HCT116 (cell line): ENCODE data around the gene C6orf47. TPM values are rescaled to one million over a fixed set of nuclear protein-coding genes. Genes with fewer than 3 reads are reported as not detected.

ENCODE experiments used
- ATAC-seq: fragments of 200-7000 bp; cut with Tn5 transposase; 2 replicates; pipeline ENCODE4 v1.9.1; 2020; ENCODE audit warnings: mild to moderate bottlenecking, moderate library complexity
- BruUV-seq: library from RNA; stranded (reverse); fragments of 400-500 nt; replicated peaks from 2 replicates; lab custom pipeline; 2021; lab: Mats Ljungman, UMichigan
- CTCF ChIA-PET: fragments of 300-600 bp; sonication (Branson Sonifier 250); formaldehyde crosslinking; loops from one replicate; lab custom pipeline; 2021; ENCODE audit warnings: antibody characterized with exemption; lab: Charles Lee
- POLR2A ChIA-PET: fragments of 300-600, 350-600 bp; sonication (Branson Sonifier 250); formaldehyde crosslinking; loops from one replicate; lab custom pipeline; 2021; ENCODE audit warnings: antibody characterized with exemption; lab: Charles Lee
- RAD21 ChIA-PET, 2 experiments: fragments of 300-600 bp; sonication (Branson Sonifier 250); formaldehyde crosslinking; loops; one replicate each; lab custom pipeline; 2023; ENCODE audit warnings: low total read pairs in 2 of 2; ENCODE audit not compliant: uncharacterized antibody in 2 of 2, unreplicated experiment in 2 of 2, low non-redundant PET in 1 of 2; lab: Charles Lee
- DNase-seq: peaks from one replicate; pipeline ENCODE4 v3.0.0-alpha.2; 2010; ENCODE audit warnings: low read depth, low spot score
- H2AFZ ChIP-seq: fragments of 200-600 bp; shearing (Covaris generic), sonication (generic); 2 replicates; pipeline ENCODE4 v1.6.1; 2017; ENCODE audit warnings: low read depth, mixed run types, mixed read lengths, antibody characterized with exemption, low read length; ENCODE audit not compliant: poor library complexity, severe bottlenecking
- H3K27ac ChIP-seq: 2 replicates; pipeline ENCODE4 v1.5.1; 2012; ENCODE audit warnings: low read depth, low read length
- H3K27me3 ChIP-seq: fragments of 200-600 bp; sonication (generic); 2 replicates; pipeline ENCODE4 v1.6.1; 2016; ENCODE audit warnings: mixed run types, low read length, mixed read lengths; ENCODE audit not compliant: insufficient read depth
- H3K36me3 ChIP-seq, 2 experiments: fragments of 200-500 bp in 1 of 2; fragments of 200-600 bp in 1 of 2; sonication (Bioruptor generic) in 1 of 2; sonication (generic) in 1 of 2; 2 replicates each; pipeline versions ENCODE4 v1.5.1 to v1.6.1; 2014 to 2016; ENCODE audit warnings: low read length in 2 of 2, inconsistent platforms in 1 of 2, mixed read lengths in 1 of 2, mixed run types in 1 of 2; ENCODE audit not compliant: insufficient read depth in 2 of 2, control insufficient read depth in 1 of 2
- H3K4me1 ChIP-seq, 2 experiments: fragments of 200-600 bp in 1 of 2; sonication (generic) in 1 of 2; 2 replicates each; pipeline versions ENCODE4 v1.5.1 to v1.6.1; 2012 to 2017; ENCODE audit warnings: low read length in 2 of 2, inconsistent platforms in 1 of 2, mild to moderate bottlenecking in 1 of 2, mixed read lengths in 1 of 2, mixed run types in 1 of 2, moderate library complexity in 1 of 2; ENCODE audit not compliant: insufficient read depth in 2 of 2, control insufficient read depth in 1 of 2
- H3K4me2 ChIP-seq: fragments of 200-600 bp; sonication (generic); 2 replicates; pipeline ENCODE4 v1.6.1; 2017; ENCODE audit warnings: mixed run types, low read length, mixed read lengths
- H3K4me3 ChIP-seq, 2 experiments: fragments of 200-600 bp in 1 of 2; sonication (generic) in 1 of 2; replicated peaks in 1 of 2; 2 replicates each; pipeline ENCODE4 v1.5.1; 2011 to 2016; ENCODE audit warnings: low read length in 2 of 2, control low read depth in 1 of 2, low read depth in 1 of 2, mild to moderate bottlenecking in 1 of 2, mixed read lengths in 1 of 2, mixed run types in 1 of 2
- H3K79me2 ChIP-seq: fragments of 200-600 bp; sonication (generic); 2 replicates; pipeline ENCODE4 v1.6.1; 2017; ENCODE audit warnings: mild to moderate bottlenecking, mixed run types, low read length, moderate library complexity, mixed read lengths; ENCODE audit not compliant: insufficient read depth
- H3K9ac ChIP-seq: fragments of 200-600 bp; sonication (generic); 2 replicates; pipeline ENCODE4 v1.6.1; 2016; ENCODE audit warnings: low read length, mixed read lengths
- H3K9me2 ChIP-seq: fragments of 200-600 bp; sonication (generic), shearing (Covaris generic); 2 replicates; pipeline ENCODE4 v1.6.1; 2017; ENCODE audit warnings: mixed run types, mild to moderate bottlenecking, moderate library complexity; ENCODE audit not compliant: insufficient read depth
- H3K9me3 ChIP-seq, 2 experiments: fragments of 200-500 bp in 1 of 2; fragments of 200-600 bp in 1 of 2; sonication (Bioruptor generic) in 1 of 2; sonication (generic) in 1 of 2; 2 replicates each; pipeline ENCODE4 v1.6.1; 2014 to 2017; ENCODE audit warnings: low read length in 2 of 2, mixed read lengths in 2 of 2, inconsistent platforms in 1 of 2, low read depth in 1 of 2, mild to moderate bottlenecking in 1 of 2, mixed run types in 1 of 2, moderate library complexity in 1 of 2; ENCODE audit not compliant: control insufficient read depth in 1 of 2, insufficient read depth in 1 of 2
- H4K20me1 ChIP-seq: fragments of 200-600 bp; sonication (generic), shearing (Covaris generic); 2 replicates; pipeline ENCODE4 v1.6.1; 2017; ENCODE audit warnings: mixed run types, mild to moderate bottlenecking, moderate library complexity; ENCODE audit not compliant: insufficient read depth
- ATF3 ChIP-seq: IDR thresholded peaks from 2 replicates; pipeline ENCODE4 v1.6.1; 2012
- CBX3 ChIP-seq: IDR thresholded peaks from 2 replicates; pipeline ENCODE4 v1.6.1; 2012; ENCODE audit warnings: low read depth
- CEBPB ChIP-seq: IDR thresholded peaks from 2 replicates; pipeline ENCODE4 v1.6.1; 2012; ENCODE audit warnings: low read depth
- CTCF ChIP-seq, 3 experiments: fragments of 200-600 bp in 1 of 3; sonication (generic) in 1 of 3; IDR thresholded peaks in 2 of 3; conservative IDR thresholded peaks in 1 of 3; 2 replicates each; pipeline ENCODE4 v1.5.1; 2012 to 2017; ENCODE audit warnings: low read depth in 2 of 3, low read length in 2 of 3, antibody characterized with exemption in 1 of 3, borderline replicate concordance in 1 of 3, control low read depth in 1 of 3, mild to moderate bottlenecking in 1 of 3, mixed read lengths in 1 of 3, mixed run types in 1 of 3, moderate library complexity in 1 of 3; ENCODE audit not compliant: insufficient read depth in 1 of 3
- EGR1 ChIP-seq: IDR thresholded peaks from 2 replicates; pipeline ENCODE4 v1.6.1; 2012; ENCODE audit warnings: low read depth
- ELF1 ChIP-seq: IDR thresholded peaks from 2 replicates; pipeline ENCODE4 v1.6.1; 2012; ENCODE audit warnings: low read depth, borderline replicate concordance
- EZH2 ChIP-seq: fragments of 200-600 bp; sonication (generic); IDR thresholded peaks from 2 replicates; pipeline ENCODE4 v1.6.1; 2017; ENCODE audit warnings: antibody characterized with exemption, mixed run types
- JUND ChIP-seq: IDR thresholded peaks from 2 replicates; pipeline ENCODE4 v1.6.1; 2012
- POLR2A ChIP-seq: IDR thresholded peaks from 2 replicates; pipeline ENCODE4 v1.7.0; 2011; ENCODE audit warnings: borderline replicate concordance; ENCODE audit not compliant: insufficient read depth, insufficient read length; ENCODE audit errors: extremely low read depth
- POLR2AphosphoS5 ChIP-seq: IDR thresholded peaks from 2 replicates; pipeline ENCODE4 v1.6.1; 2011; ENCODE audit warnings: mild to moderate bottlenecking, low read depth, low read length, moderate library complexity
- RAD21 ChIP-seq: IDR thresholded peaks from 2 replicates; pipeline ENCODE4 v1.6.1; 2012; ENCODE audit warnings: low read depth, mild to moderate bottlenecking
- REST ChIP-seq: IDR thresholded peaks from 2 replicates; pipeline ENCODE4 v1.6.1; 2012; ENCODE audit warnings: low read depth
- SIN3A ChIP-seq: IDR thresholded peaks from 2 replicates; pipeline ENCODE4 v1.6.1; 2012; ENCODE audit warnings: low read depth
- SP1 ChIP-seq: IDR thresholded peaks from 2 replicates; pipeline ENCODE4 v1.6.1; 2012; ENCODE audit warnings: low read depth
- SRF ChIP-seq: IDR thresholded peaks from 2 replicates; pipeline ENCODE4 v1.6.1; 2012; ENCODE audit warnings: low read depth
- YY1 ChIP-seq: IDR thresholded peaks from 2 replicates; pipeline ENCODE4 v1.6.1; 2011; ENCODE audit warnings: low read length, low read depth, moderate library complexity, mild to moderate bottlenecking; ENCODE audit not compliant: insufficient replicate concordance; ENCODE audit errors: extremely low read depth
- ZBTB33 ChIP-seq: IDR thresholded peaks from 2 replicates; pipeline ENCODE4 v1.6.1; 2011; ENCODE audit warnings: mild to moderate bottlenecking, low read length, moderate library complexity; ENCODE audit not compliant: insufficient replicate concordance; ENCODE audit errors: extremely low read depth
- ZFX ChIP-seq: fragments of 450-650 bp; IDR thresholded peaks from 2 replicates; pipeline ENCODE4 v1.6.1; 2017
- intact Hi-C: fragments of 100-400 bp; cut with micrococcal nuclease; formaldehyde crosslinking; loops from 2 replicates; pipeline ENCODE4 v1.10.0; 2022
- total RNA-seq: library from RNA; stranded (reverse); gene quantifications from one replicate; pipeline ENCODE4 v1.2.1, GENCODE V29; 2021; ENCODE audit not compliant: unreplicated experiment

Gene C6orf47
- total RNA-seq, 1 experiment from 2014 or later: 13.4 TPM

- Histone ChIP-seq H3K79me2 (no peaks in the 10 kb centered on the region), H3K9ac (no peak overlapping the region), H2AFZ (no peak overlapping the region), H3K4me1 (peaks cover 11 to 16% of the 10 kb centered on the region in 2 experiments), H3K4me2 (no peak overlapping the region), H3K4me3 (no peak overlapping the region), H4K20me1 (no peaks in the 10 kb centered on the region), H3K27me3 (no peaks in the 10 kb centered on the region), H3K27ac (no peak overlapping the region), H3K9me2 (no peaks in the 10 kb centered on the region), H3K36me3 (peaks cover 8 to 25% of the 10 kb centered on the region in 2 experiments; a peak in 2 of 4 replicates), H3K9me3 (no peaks in the 10 kb centered on the region)
- intact Hi-C loops: no loop called here
- POLR2A ChIA-PET: no interaction called here
- no TSS peak for BruUV-seq
- TF ChIP-seq RAD21: no peak
- TF ChIP-seq POLR2A: no peak
- no peak for TF ChIP-seq POLR2AphosphoS5
- no peak for TF ChIP-seq SIN3A
- no peak for TF ChIP-seq SRF
- no peak for TF ChIP-seq ATF3
- no peak for TF ChIP-seq REST
- TF ChIP-seq ZBTB33: no peak
- no peak for TF ChIP-seq EZH2
- TF ChIP-seq CEBPB: no peak
- no peak for TF ChIP-seq JUND
- TF ChIP-seq EGR1: no peak
- TF ChIP-seq ZFX: no peak
- TF ChIP-seq CBX3: no peak
- TF ChIP-seq YY1: no peak
- no peak for TF ChIP-seq ELF1
- no peak for TF ChIP-seq CTCF (IDR thresholded peaks at IDR 0.05 in 2 of 3, conservative IDR thresholded peaks at IDR 0.05 in 1 of 3; ENCODE audit: borderline replicate concordance in 1 of 3, insufficient read depth in 1 of 3, low read depth in 2 of 3, low read length in 2 of 3)
- TF ChIP-seq SP1: no peak
- ATAC-seq: no peak
- RAD21 ChIA-PET: no interaction called here
- DNase-seq: no peak
- CTCF ChIA-PET: no interaction called here
Measured at GRCh38 chr6:31687860-31688693, 27.5 kb upstream of the C6orf47 start.
